OCI-LY3 (cell line): Measurements from ENCODE around the gene MYO9A.

Experiments used
- H2AFZ ChIP-seq: fragments of 200-600, 300-600 bp; shearing (Covaris generic); 2 replicates; pipeline ENCODE4 v1.6.0; 2014; ENCODE audit warnings: antibody characterized with exemption, low read depth, low read length
- H3K27ac ChIP-seq: fragments of 200-600, 300-600 bp; sonication (generic); 2 replicates; pipeline ENCODE4 v1.5.1; 2014; ENCODE audit warnings: mild to moderate bottlenecking, low read length, moderate library complexity, mixed read lengths
- H3K27me3 ChIP-seq: fragments of 200-600, 300-600 bp; sonication (generic); 2 replicates; pipeline ENCODE4 v1.6.1; 2014; ENCODE audit warnings: low read depth, low read length, mixed read lengths
- H3K36me3 ChIP-seq: fragments of 200-600, 300-600 bp; sonication (generic); replicated peaks from 2 replicates; pipeline ENCODE3; 2014; ENCODE audit warnings: low read depth, low read length, mixed read lengths
- H3K4me1 ChIP-seq: fragments of 300-600, 200-600 bp; sonication (generic); 2 replicates; pipeline ENCODE4 v1.6.1; 2014; ENCODE audit warnings: low read length, mixed read lengths
- H3K4me2 ChIP-seq: fragments of 200-600, 300-600 bp; sonication (generic); 2 replicates; pipeline ENCODE4 v1.6.1; 2014; ENCODE audit warnings: low read length, mixed read lengths
- H3K4me3 ChIP-seq: fragments of 300-600, 200-600 bp; sonication (generic); 2 replicates; pipeline ENCODE4 v1.5.1; 2014; ENCODE audit warnings: antibody characterized with exemption, mild to moderate bottlenecking, low read length, moderate library complexity
- H3K79me2 ChIP-seq: fragments of 300-600, 200-600 bp; shearing (Covaris generic); 2 replicates; pipeline ENCODE4 v1.6.1; 2014; ENCODE audit warnings: mild to moderate bottlenecking, low read length, mixed read lengths
- H3K9ac ChIP-seq: fragments of 300-600, 200-600 bp; shearing (Covaris generic); 2 replicates; pipeline ENCODE4 v1.6.0; 2014; ENCODE audit warnings: mild to moderate bottlenecking, low read length, moderate library complexity
- H3K9me3 ChIP-seq: fragments of 200-600, 300-600 bp; shearing (Covaris generic); 2 replicates; pipeline ENCODE4 v1.6.1; 2014; ENCODE audit warnings: low read length, mixed read lengths; ENCODE audit not compliant: insufficient read depth
- H4K20me1 ChIP-seq: fragments of 200-600, 300-600 bp; sonication (generic); 2 replicates; pipeline ENCODE4 v1.6.1; 2016; ENCODE audit warnings: low read length, mixed read lengths; ENCODE audit not compliant: insufficient read depth
- CTCF ChIP-seq: fragments of 200-600, 300-600 bp; sonication (generic); IDR thresholded peaks from 2 replicates; pipeline ENCODE4 v1.5.1; 2014; ENCODE audit warnings: antibody characterized with exemption, low read length, low read depth
- EZH2phosphoT487 ChIP-seq: fragments of 200-600 bp; shearing (Covaris generic); IDR thresholded peaks from 2 replicates; pipeline ENCODE4 v1.6.1; 2018; ENCODE audit warnings: antibody characterized with exemption, mixed run types, low read depth

MYO9A gene

GRCh38 chr15:72098040-72098439 lies 19.9 kb downstream of the MYO9A start:
- Histone ChIP-seq H3K4me3 (no peak overlapping the region), H3K4me2 (no peak overlapping the region), H2AFZ (no peak overlapping the region), H3K27me3 (no peaks in the 10 kb centered on the region), H3K4me1 (peaks cover 6% of the 10 kb centered on the region), H3K9me3 (no peaks in the 10 kb centered on the region), H4K20me1 (peaks cover 7% of the 10 kb centered on the region; the same call in 1 of the 2 replicates), H3K27ac (no peak overlapping the region), H3K36me3 (peaks cover 7% of the 10 kb centered on the region), H3K9ac (no peak overlapping the region), H3K79me2 (peaks cover 16% of the 10 kb centered on the region)
- TF ChIP-seq EZH2phosphoT487 (no peak), CTCF (no peak)

GRCh38 chr15:72096796-72097195 lies 21.2 kb downstream of the MYO9A start:
- H3K79me2 ChIP-seq, result peaks cover 17% of the 10 kb centered on the region

GRCh38 chr15:72092691-72093090 lies 25.3 kb downstream of the MYO9A start:
- no peak overlapping the region for H2AFZ ChIP-seq
- H3K79me2 ChIP-seq, result peaks cover 20% of the 10 kb centered on the region; the same call in 1 of the 2 replicates
- H3K4me3 ChIP-seq, result no peak overlapping the region
- no peak overlapping the region for H3K9ac ChIP-seq
- H3K9me3 ChIP-seq, result no peaks in the 10 kb centered on the region
- H3K36me3 ChIP-seq, result peaks cover 10% of the 10 kb centered on the region
- H3K4me1 ChIP-seq, result no peaks in the 10 kb centered on the region
- H3K27me3 ChIP-seq, result no peaks in the 10 kb centered on the region
- no peak overlapping the region for H3K4me2 ChIP-seq
- TF ChIP-seq EZH2phosphoT487 (no peak), CTCF (no peak)
- no peak overlapping the region for H3K27ac ChIP-seq
- peaks cover 19% of the 10 kb centered on the region; the same call in 1 of the 2 replicates for H4K20me1 ChIP-seq

More at GRCh38 chr15:72096796-72097195, 21.2 kb downstream of the MYO9A start:
- Histone ChIP-seq H3K4me2 (no peak overlapping the region), H2AFZ (no peak overlapping the region), H3K27ac (no peak overlapping the region), H3K9ac (no peak overlapping the region), H3K27me3 (no peaks in the 10 kb centered on the region), H3K4me3 (no peak overlapping the region), H3K9me3 (no peaks in the 10 kb centered on the region), H3K4me1 (no peaks in the 10 kb centered on the region), H4K20me1 (peaks cover 6% of the 10 kb centered on the region; the same call in 1 of the 2 replicates), H3K36me3 (peaks cover 7% of the 10 kb centered on the region)
- TF ChIP-seq EZH2phosphoT487 (no peak), CTCF (no peak)

GRCh38 chr15:72092006-72092405 lies 25.9 kb downstream of the MYO9A start:
- Histone ChIP-seq H3K79me2 (peaks cover 21% of the 10 kb centered on the region; the same call in 1 of the 2 replicates), H3K27me3 (no peaks in the 10 kb centered on the region), H3K27ac (no peak overlapping the region), H3K4me3 (no peak overlapping the region), H3K9ac (no peak overlapping the region), H4K20me1 (peaks cover 19% of the 10 kb centered on the region; the same call in 1 of the 2 replicates), H3K9me3 (no peaks in the 10 kb centered on the region), H3K4me2 (no peak overlapping the region), H3K4me1 (no peaks in the 10 kb centered on the region), H3K36me3 (peaks cover 13% of the 10 kb centered on the region), H2AFZ (no peak overlapping the region)
- TF ChIP-seq EZH2phosphoT487 (no peak), CTCF (no peak)
